Neural cell (in vitro differentiated cells): ENCODE data around the gene ZNF775. TPM values are rescaled to one million over a fixed set of nuclear protein-coding genes. Genes with fewer than 3 reads are reported as not detected.

Source experiments
- H2AFZ ChIP-seq: fragments of 200-600, 300-800 bp; sonication (generic), shearing (Covaris generic); 2 replicates; pipeline ENCODE4 v1.6.0; 2014; ENCODE audit warnings: low read depth, mild to moderate bottlenecking, antibody characterized with exemption, low read length, moderate library complexity
- H3F3A ChIP-seq: fragments of 200-600 bp; shearing (Covaris generic); 2 replicates; pipeline ENCODE4 v1.6.1; 2016; ENCODE audit warnings: mild to moderate bottlenecking, moderate library complexity, mixed read lengths, antibody characterized with exemption, low read length; ENCODE audit not compliant: insufficient read depth, poor library complexity, severe bottlenecking
- H3K27ac ChIP-seq: fragments of 200-600, 300-800 bp; sonication (generic), shearing (Covaris generic); 2 replicates; pipeline ENCODE4 v1.5.1; 2014; ENCODE audit warnings: mild to moderate bottlenecking, low read length, moderate library complexity
- H3K27me3 ChIP-seq: fragments of 300-800, 200-600 bp; sonication (generic), shearing (Covaris generic); 2 replicates; pipeline ENCODE4 v1.6.0; 2014; ENCODE audit warnings: mild to moderate bottlenecking, low read depth, low read length, moderate library complexity; ENCODE audit not compliant: insufficient read depth
- H3K36me3 ChIP-seq: fragments of 300-800, 200-600 bp; sonication (generic), shearing (Covaris generic); 2 replicates; pipeline ENCODE4 v1.5.1; 2014; ENCODE audit warnings: mild to moderate bottlenecking, antibody characterized with exemption, low read length, moderate library complexity; ENCODE audit not compliant: insufficient read depth
- H3K4me2 ChIP-seq: fragments of 300-800, 200-600 bp; sonication (generic), shearing (Covaris generic); 2 replicates; pipeline ENCODE4 v1.6.0; 2014; ENCODE audit warnings: mild to moderate bottlenecking, low read length
- H3K4me3 ChIP-seq: fragments of 300-800, 200-600 bp; sonication (generic), shearing (Covaris generic); 2 replicates; pipeline ENCODE4 v1.5.1; 2014; ENCODE audit warnings: mild to moderate bottlenecking, low read length, moderate library complexity
- H3K79me2 ChIP-seq: fragments of 200-600 bp; shearing (Covaris generic); replicated peaks from 2 replicates; pipeline ENCODE4 v1.6.0; 2014; ENCODE audit warnings: mild to moderate bottlenecking, low read length, moderate library complexity; ENCODE audit not compliant: insufficient read depth
- H3K9ac ChIP-seq: fragments of 300-800, 200-600 bp; sonication (generic), shearing (Covaris generic); 2 replicates; pipeline ENCODE4 v1.6.1; 2016; ENCODE audit warnings: mild to moderate bottlenecking, low read length, mixed read lengths
- H3K9me2 ChIP-seq: fragments of 200-600 bp; shearing (Covaris generic); 2 replicates; pipeline ENCODE4 v1.6.1; 2016; ENCODE audit warnings: mild to moderate bottlenecking, low read length, mixed read lengths; ENCODE audit not compliant: insufficient read depth
- H3K9me3 ChIP-seq: fragments of 200-600, 300-800 bp; sonication (generic), shearing (Covaris generic); 2 replicates; pipeline ENCODE4 v1.6.1; 2016; ENCODE audit warnings: mild to moderate bottlenecking, mixed run types, low read length, moderate library complexity, mixed read lengths
- H4K20me1 ChIP-seq: fragments of 200-600 bp; shearing (Covaris generic); 2 replicates; pipeline ENCODE4 v1.6.1; 2016; ENCODE audit warnings: mild to moderate bottlenecking, mixed run types; ENCODE audit not compliant: insufficient read depth
- EP300 ChIP-seq: fragments of 450-650 bp; conservative IDR thresholded peaks from 2 replicates; pipeline ENCODE4 v1.6.1; 2014; ENCODE audit warnings: antibody characterized with exemption, mild to moderate bottlenecking, moderate library complexity; ENCODE audit not compliant: poor library complexity, severe bottlenecking
- EZH2 ChIP-seq: fragments of 200-600, 300-800 bp; shearing (Covaris generic), sonication (generic); IDR thresholded peaks from 2 replicates; pipeline ENCODE4 v1.6.1; 2014; ENCODE audit warnings: antibody characterized with exemption, low read length, borderline replicate concordance, mild to moderate bottlenecking; ENCODE audit not compliant: insufficient read depth, poor library complexity, severe bottlenecking
- MXI1 ChIP-seq: fragments of 450-650 bp; conservative IDR thresholded peaks from 2 replicates; pipeline ENCODE4 v1.6.1; 2014; ENCODE audit warnings: antibody characterized with exemption, mild to moderate bottlenecking; ENCODE audit not compliant: poor library complexity, severe bottlenecking
- POLR2AphosphoS5 ChIP-seq: IDR thresholded peaks from 2 replicates; pipeline ENCODE4 v1.6.1; 2012
- RAD21 ChIP-seq: fragments of 450-650 bp; conservative IDR thresholded peaks from 2 replicates; pipeline ENCODE4 v1.6.1; 2014; ENCODE audit warnings: antibody characterized with exemption, mild to moderate bottlenecking, moderate library complexity
- SMC3 ChIP-seq: fragments of 450-650 bp; conservative IDR thresholded peaks from 2 replicates; pipeline ENCODE4 v1.6.1; 2014; ENCODE audit warnings: antibody characterized with exemption, mild to moderate bottlenecking, moderate library complexity; ENCODE audit not compliant: poor library complexity
- TAF1 ChIP-seq: IDR thresholded peaks from 2 replicates; pipeline ENCODE4 v1.6.1; 2012; ENCODE audit warnings: low read depth
- polyA plus RNA-seq: library from polyadenylated mRNA; depleted of rRNA; stranded (reverse); fragments of >200 nt; gene quantifications from 2 replicates; pipeline ENCODE4 v1.2.3, GENCODE V29; 2014
- TF ChIP-seq, protein P1 (sequence below): IDR thresholded peaks from 2 replicates; pipeline ENCODE4 v1.6.1; 2012; ENCODE audit warnings: borderline replicate concordance
- TF ChIP-seq, protein P2 (sequence below): fragments of 450-650 bp; IDR thresholded peaks from 2 replicates; pipeline ENCODE4 v1.5.1; 2014; ENCODE audit warnings: antibody characterized with exemption, mild to moderate bottlenecking, moderate library complexity; ENCODE audit not compliant: poor library complexity, severe bottlenecking

Gene ZNF775
- polyA plus RNA-seq, 1 donor from 2014 or later: 16.8 TPM

DNA sequence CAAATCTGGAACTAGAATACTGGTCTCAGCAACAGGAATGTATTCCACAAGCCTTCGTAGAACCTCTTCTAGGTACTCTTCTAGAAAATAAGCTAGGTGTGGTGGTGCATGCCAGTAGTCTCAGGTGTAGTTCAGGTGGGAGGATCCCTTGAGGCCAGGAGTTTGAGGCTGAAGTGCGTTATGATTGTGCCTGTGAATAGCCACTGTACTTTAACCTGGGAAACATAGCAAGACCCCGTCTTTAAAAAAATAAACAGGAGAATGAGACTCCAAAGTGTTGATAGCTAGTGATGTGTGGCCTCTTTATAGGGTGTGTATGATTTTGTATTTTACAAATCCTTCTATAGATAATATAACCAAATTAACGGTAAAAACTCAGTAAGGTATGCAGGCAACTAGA is 1.5 kb upstream of the ZNF775 start:
- Histone ChIP-seq H3K4me3 (no peak overlapping the region), H3K4me2 (no peak overlapping the region), H3K9me2 (no peaks in the 10 kb centered on the region), H3K9ac (peak overlapping the region; percentile 94), H3K79me2 (peaks cover 45% of the 10 kb centered on the region), H4K20me1 (no peaks in the 10 kb centered on the region), H3K27ac (peak overlapping the region; percentile 90), H2AFZ (no peak overlapping the region), H3K9me3 (no peaks in the 10 kb centered on the region), H3K36me3 (no peaks in the 10 kb centered on the region), H3F3A (peaks cover 4% of the 10 kb centered on the region), H3K27me3 (no peaks in the 10 kb centered on the region)
- TF ChIP-seq RAD21 (no peak), SMC3 (no peak), POLR2AphosphoS5 (no peak), TAF1 (no peak), EZH2 (no peak), MXI1 (no peak), EP300 (no peak)
- TF ChIP-seq, protein P1, sequence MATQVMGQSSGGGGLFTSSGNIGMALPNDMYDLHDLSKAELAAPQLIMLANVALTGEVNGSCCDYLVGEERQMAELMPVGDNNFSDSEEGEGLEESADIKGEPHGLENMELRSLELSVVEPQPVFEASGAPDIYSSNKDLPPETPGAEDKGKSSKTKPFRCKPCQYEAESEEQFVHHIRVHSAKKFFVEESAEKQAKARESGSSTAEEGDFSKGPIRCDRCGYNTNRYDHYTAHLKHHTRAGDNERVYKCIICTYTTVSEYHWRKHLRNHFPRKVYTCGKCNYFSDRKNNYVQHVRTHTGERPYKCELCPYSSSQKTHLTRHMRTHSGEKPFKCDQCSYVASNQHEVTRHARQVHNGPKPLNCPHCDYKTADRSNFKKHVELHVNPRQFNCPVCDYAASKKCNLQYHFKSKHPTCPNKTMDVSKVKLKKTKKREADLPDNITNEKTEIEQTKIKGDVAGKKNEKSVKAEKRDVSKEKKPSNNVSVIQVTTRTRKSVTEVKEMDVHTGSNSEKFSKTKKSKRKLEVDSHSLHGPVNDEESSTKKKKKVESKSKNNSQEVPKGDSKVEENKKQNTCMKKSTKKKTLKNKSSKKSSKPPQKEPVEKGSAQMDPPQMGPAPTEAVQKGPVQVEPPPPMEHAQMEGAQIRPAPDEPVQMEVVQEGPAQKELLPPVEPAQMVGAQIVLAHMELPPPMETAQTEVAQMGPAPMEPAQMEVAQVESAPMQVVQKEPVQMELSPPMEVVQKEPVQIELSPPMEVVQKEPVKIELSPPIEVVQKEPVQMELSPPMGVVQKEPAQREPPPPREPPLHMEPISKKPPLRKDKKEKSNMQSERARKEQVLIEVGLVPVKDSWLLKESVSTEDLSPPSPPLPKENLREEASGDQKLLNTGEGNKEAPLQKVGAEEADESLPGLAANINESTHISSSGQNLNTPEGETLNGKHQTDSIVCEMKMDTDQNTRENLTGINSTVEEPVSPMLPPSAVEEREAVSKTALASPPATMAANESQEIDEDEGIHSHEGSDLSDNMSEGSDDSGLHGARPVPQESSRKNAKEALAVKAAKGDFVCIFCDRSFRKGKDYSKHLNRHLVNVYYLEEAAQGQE: no peak
- TF ChIP-seq, protein P2, sequence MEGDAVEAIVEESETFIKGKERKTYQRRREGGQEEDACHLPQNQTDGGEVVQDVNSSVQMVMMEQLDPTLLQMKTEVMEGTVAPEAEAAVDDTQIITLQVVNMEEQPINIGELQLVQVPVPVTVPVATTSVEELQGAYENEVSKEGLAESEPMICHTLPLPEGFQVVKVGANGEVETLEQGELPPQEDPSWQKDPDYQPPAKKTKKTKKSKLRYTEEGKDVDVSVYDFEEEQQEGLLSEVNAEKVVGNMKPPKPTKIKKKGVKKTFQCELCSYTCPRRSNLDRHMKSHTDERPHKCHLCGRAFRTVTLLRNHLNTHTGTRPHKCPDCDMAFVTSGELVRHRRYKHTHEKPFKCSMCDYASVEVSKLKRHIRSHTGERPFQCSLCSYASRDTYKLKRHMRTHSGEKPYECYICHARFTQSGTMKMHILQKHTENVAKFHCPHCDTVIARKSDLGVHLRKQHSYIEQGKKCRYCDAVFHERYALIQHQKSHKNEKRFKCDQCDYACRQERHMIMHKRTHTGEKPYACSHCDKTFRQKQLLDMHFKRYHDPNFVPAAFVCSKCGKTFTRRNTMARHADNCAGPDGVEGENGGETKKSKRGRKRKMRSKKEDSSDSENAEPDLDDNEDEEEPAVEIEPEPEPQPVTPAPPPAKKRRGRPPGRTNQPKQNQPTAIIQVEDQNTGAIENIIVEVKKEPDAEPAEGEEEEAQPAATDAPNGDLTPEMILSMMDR: no peak

DNA sequence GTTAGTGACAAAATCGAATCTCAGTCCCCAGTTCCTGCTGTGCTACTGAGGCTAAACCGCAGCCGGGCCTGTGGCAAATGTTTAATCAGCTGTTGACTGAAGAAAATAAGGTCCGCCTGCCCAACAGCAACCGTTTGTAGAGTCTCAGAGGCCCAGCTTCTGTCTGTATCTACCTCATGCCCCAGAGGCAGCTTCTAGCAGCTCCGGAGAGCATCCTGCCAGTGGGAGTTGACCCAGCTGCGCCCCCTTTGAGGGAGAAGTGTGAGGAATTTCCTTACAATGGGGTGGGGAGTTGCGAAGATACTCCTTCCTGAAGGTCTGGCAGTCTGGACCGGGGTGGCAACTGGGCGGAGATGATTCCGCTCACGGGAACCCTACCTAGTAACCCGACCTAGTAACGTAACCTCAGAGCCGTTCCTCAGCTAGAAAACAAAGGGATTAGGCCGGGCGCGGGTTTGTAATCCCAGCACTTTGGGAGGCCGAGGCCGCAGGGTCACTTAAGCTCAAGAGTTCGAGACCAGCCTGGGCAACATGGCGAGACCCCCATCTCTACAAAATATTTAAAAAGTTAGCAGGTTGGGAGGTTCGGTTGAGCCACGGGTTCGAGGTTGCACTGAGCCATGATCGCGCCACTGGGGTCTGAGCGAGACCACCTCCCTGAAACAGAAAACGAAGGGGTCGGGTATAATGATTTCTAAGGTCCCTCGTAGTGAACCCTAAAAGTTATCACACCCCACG is 846 bp upstream of the ZNF775 start:
- H2AFZ ChIP-seq: peak overlapping the region; percentile 69
- no peaks in the 10 kb centered on the region for H3K9me2 ChIP-seq
- no peaks in the 10 kb centered on the region for H3K27me3 ChIP-seq
- H4K20me1 ChIP-seq: no peaks in the 10 kb centered on the region
- peak overlapping the region; percentile 90 for H3K27ac ChIP-seq
- no peaks in the 10 kb centered on the region for H3K36me3 ChIP-seq
- H3K9ac ChIP-seq: peak overlapping the region; percentile 94
- peaks cover 4% of the 10 kb centered on the region for H3F3A ChIP-seq
- TF ChIP-seq TAF1: no peak
- TF ChIP-seq, protein P2: peak; percentile 48
- H3K79me2 ChIP-seq: peaks cover 47% of the 10 kb centered on the region
- no peaks in the 10 kb centered on the region for H3K9me3 ChIP-seq
- H3K4me3 ChIP-seq: peak overlapping the region; percentile 96
- peak overlapping the region; percentile 59 for H3K4me2 ChIP-seq
